ENCODE data around the gene PELI2.
A peak's percentile ranks its signal among the peaks of the same experiment; 100 is the strongest.

Gene PELI2

DNA sequence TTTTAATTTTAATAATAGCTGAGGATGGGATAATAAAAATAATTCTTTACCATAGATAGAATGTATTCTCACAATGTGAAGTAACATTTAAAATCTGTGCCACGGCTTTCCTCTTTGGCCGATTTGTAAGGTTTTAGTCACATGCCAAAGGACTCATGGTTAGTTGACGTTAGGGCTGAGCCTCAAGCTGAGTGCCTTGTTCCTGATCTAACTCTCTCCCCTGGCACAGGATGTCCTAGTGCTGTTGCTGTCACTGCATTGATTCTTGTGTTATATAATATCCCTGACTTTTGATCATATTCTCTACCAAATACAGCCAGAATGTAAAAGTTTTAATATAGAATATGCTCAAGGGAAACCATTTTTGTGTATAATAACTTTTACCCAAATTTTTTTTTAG, 144.3 kb downstream of the PELI2 start:
- ATAC-seq = no peak

DNA sequence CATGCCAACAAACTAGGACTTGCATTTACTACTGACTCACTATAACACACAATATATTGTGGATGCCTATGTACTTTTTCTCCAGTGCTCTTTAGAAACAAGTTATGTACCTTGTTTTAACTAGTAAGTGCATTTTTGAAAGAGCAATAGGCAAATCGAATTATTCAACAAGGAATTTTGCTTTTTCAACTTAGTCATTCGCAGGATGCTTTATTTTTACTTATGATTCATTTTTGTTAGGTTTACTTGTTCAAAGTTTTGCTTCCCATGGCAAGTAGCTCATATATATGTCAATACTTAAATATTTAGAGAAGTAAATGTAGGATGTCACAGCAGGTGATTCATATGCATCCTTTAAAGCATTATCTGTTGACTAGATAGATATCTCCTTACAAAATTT, 149.8 kb downstream of the PELI2 start:
- ATAC-seq = no peak

DNA sequence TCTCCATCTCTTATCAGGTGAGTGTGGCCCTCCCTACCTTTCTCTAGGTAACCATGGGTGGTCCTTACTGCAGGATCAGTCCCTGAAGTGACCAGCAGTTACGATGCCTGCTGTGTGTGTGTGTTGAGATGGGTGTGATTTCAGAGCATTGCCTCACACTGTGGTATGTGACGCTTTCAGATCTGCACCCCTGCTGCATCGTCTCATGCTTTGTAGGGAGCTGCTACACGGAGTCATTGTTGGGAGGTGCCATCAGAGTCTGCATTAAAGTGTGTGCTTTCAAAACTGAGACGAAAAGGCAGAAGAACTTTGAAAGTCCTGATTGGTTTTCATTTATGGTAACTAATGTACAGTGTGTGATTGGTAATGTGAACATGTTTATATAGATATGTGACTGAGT, 150.5 kb downstream of the PELI2 start:
- ATAC-seq = no peak

DNA sequence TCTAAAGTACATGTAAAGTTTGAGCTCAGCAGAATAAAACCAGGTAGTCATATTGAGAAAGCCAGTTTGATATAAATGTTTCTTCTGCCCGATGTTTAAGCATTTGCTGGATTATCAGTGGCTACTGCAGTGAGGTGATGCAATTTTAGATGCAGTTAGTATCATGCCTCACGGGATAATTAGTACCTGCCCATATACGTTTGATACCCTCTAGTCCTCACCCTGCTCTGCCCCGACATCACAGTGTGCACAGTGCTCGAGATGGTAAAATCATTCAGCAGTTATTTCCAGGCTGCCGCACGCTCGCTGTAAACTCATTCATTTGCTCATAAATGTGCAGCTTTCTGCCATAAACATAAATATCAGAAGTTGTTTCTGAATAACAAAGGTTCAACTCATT, 152.7 kb downstream of the PELI2 start:
- no peak for ATAC-seq

DNA sequence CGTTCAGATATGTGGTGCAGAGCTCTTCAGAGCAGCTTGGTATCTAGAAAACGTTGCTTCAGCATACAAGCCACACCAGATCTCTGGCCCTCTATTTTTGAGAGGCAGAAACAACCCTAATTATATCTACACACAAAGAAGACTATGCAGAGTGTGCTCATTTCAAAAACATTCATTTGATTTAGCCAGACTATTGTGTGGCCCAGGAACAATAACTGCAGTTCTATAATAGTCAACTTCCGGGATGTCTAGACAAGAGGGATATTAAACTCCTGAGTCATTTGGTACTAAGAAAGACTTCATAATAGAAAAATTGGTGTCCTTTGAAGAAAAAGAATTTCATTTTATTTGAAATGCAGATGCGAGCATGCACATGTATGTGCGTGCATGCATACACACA, 153.8 kb downstream of the PELI2 start:
- ATAC-seq = no peak

DNA sequence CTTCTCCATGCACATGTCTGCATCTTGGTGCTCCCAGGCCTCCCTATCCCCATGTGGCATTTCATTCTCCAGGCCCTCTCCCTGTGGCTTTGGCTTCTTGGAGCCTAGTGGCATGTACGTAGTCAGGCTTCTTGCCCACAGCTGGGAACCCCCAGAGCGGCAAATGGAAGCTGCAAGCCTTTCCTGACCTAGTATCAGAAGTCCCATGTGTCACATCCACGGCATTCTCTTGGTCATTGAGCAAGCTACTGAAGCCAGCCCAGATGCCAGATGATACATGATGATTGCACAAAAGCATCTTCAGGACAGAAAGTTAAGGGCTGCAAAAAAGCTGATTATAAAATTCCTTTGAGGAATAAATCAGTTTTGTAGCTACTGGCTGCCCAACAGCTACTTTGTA, 154.9 kb downstream of the PELI2 start:
- ATAC-seq = no peak

DNA sequence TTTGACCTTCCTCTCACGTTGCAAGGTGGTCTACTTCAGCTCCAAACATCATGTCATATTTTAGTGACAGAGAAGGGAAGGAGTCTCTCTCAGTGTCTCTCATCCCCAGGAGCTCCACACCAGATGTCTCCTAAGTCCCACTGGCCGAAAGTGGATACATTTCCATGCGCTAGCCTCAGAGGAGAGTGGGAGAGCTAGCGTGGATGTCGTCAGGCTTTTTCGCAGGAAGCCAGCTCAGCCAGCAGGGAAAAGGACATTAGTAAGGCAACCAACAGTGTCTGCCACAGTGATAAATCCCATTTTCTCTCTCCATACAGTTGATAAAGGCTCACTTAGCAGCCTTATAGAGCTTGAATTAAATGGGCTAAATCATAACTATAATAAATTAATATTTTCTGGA, 155.7 kb downstream of the PELI2 start:
- ATAC-seq = no peak

DNA sequence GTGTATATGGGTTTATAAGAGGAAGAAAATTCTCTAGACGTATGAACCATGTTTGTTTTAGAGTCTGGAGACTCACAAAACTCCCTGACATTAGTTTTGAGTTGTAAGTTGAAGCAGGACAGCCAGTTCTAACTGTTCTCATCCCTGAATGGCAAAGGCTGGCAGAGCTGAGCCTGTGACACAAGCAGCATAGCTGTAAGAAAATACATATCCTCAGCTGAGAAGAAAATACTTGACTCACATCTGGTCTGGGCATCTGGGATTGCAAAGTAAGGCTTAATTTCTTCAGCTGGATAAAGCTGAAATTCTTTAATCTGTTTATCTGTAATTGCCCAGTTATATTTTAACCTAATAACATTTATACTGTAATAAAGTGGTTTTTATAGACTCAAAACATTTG, 156.3 kb downstream of the PELI2 start:
- ATAC-seq = no peak

DNA sequence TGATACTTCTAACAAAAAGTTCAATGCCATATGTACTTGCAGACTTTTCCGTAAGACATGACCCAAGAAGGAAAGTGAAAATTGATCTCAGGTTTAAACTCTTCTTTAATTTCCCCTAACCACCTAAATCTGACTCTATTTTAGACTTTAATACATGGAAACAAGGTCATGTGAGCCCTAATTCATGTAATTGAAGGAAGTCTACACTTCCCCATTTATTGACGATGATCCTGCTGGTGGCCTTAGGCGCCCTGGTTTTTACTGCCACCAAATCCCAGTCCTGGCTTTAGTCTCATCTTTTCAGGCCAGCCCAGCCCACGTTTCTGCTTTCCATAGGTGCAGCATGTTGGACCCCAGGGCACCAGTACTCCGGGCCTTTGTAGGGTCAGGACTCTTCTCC, 157.9 kb downstream of the PELI2 start:
- no peak for ATAC-seq

DNA sequence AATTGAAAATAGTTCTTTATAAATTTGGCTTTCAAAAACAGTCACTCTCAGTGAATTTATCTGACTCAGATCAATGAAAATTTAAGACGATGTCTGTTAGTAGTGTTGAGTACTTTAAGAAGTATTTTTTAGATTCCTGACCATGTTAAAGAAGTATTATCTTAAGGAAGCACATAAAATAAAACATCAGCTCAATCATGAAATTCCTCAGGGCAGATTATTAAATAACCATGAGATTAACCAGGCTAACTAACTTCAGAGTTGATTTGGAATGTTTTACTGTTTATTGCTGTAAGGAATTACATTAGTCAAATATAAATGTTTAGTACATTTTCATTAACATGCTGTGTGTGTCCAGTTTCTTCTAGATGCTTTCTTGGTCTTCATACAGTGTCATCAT, 160.2 kb downstream of the PELI2 start:
- ATAC-seq = no peak

DNA sequence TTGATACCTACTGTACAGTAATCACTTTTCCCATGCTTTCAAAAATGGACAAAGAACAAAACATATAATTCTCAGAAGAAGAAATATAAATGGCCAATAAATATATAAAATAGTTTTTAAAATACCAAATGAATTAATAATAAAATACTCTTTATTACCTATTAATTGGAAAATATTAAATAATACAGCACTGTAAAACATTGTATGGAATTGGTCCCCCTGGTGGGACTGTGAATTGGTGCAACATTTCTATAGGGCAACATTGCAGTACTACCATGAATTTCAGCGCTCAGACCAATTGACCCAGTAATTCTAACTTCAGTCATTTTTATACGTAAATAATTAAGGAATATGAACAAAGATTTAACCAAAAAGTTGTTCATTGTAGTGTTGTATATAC, 162.6 kb downstream of the PELI2 start:
- no peak for ATAC-seq

DNA sequence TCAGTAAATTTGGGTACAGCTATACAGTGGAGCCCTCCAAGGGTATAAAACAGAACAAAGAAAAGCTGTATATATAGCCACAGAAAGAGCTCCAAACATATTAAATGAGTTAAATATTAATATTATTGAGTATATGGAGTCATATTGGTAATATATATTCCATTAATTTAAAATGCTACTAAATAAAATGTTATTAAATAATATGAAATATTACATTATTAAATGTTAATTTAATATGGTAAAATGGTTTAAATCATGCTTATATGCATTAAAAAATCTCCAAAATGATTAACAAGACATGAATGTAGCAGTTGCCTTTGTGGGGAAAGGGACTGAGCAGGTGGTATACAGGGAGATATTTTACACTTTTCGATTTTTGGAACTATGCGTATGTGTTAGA, 164.0 kb downstream of the PELI2 start:
- no peak for ATAC-seq

DNA sequence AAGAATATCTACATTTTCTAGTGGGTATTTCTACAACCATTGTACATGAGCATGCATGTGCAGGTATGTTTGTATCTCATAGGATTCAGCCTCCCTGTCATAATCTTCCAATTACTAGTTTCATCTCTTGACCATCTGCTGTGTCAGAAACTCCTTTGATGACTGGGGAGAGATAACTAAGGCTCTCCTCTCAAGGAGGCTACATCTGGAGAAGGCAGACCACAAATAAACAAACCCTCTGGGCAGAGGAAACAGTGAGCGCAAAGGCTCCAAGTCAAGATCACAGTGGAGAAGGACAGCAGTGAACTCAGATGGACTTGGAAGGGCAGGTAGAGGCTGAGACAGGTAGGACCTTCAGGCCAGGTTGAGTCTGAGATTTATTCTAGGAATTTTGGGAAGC, 166.4 kb downstream of the PELI2 start:
- no peak for ATAC-seq

DNA sequence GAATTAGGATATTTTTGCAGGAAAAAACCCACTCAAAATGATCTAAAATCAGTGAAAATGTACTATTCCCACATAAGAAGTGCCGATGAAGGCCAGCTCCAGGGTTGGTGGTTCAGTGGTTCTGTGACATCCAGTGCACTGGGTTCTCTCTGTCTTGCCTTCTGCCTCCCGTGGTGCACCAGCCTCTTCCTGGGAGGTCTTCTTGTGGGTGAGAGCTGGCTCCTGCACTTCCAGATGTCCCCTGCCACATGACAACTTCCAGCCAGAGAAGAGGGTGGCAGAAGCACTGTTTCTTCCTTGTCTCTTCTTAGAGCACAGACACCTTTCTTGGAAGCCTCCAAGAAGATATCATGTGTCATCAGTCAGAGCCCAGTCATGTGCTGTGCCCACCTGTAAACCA, 170.9 kb downstream of the PELI2 start:
- no peak for ATAC-seq

DNA sequence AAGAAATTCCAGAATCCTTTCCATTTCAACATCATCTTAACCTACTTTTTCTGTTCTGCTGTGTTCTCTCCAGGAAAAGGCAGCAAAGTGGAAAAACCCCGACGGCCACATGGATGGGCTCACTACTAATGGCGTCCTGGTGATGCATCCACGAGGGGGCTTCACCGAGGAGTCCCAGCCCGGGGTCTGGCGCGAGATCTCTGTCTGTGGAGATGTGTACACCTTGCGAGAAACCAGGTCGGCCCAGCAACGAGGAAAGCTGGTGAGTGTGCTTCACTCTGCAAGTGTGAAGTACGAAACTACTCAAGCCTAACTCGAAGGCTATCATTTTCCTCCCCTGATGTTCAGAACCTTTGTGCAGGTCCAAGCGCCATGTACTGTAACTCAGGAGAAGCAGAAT, 172.0 kb downstream of the PELI2 start:
- no peak for ATAC-seq

DNA sequence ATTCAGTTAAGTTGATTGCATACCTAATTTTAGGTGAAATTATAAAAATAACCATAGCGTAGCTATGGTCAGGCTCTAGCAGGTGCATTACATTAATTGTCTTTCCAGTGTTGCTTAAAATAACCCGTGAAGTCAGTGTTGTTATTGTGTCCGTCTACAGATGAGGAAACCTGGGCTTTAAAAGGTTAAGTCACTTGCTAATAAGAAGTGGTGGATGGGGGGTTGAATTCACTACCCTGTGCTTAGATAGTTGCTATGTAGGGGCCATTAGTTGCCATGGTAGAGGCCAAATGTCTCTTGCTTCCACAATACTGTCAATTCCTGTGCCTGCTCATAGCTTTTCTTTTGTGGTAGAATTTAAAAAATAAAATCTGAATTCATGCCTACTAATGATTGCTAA, 174.8 kb downstream of the PELI2 start:
- no peak for ATAC-seq

DNA sequence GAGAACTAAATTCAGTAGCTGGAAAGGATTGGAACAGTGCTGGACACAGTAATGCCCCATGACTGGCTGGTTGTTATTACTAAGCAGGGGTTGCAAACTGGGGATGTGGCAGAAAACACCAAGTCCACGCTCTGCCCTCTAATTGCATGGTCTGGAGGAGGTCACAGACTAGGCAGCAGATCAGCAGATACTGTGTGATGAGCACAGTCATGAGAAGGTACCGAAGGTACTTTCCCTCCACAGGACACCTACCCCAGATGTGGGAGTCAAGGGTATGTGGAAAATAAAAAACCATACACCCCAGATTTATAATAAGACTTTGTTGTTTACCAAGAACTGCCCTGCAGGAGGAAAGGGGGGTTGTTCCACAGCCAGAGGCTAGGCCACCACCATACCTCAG, 175.3 kb downstream of the PELI2 start:
- ATAC-seq = peak in 1 of 2 donors; percentile 13

DNA sequence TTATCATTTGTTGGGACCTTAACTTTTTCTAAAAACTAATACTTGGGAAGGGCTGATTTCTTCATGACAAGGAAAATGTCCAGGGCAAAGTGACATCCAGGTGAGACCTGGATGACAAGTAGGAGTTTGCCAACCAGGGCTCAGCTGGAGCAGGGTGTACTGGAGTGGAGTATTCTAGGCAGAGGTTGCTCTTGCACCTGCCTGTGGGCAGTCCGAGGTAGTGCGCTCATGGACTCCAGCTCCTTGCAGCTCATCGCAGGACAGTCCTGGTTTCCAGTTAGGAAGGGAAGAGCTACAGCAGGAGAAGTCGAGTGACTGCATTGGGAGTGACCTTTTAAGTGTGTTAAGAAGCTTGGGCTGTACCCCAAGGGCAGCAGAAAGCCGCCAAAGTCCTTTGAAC, 175.9 kb downstream of the PELI2 start:
- ATAC-seq = no peak

DNA sequence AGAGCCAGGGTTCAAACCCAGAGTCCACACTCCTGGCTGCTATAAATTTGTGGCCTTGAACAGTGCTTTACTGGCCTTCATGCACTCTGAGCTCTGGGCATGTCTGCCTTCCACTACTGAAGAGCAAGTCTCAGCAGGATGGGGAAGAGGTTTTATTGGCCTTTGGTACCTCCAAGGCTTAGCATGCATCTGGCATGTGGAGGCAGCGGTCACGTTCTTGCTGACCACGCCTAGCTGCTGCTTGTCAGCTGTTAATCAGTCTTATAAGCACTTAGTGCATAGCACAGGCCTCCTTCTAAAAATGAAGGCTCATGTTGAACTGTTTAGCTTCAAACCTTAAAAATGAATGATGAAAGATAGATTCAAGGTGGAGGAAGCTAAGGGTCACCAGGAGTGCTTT, 177.5 kb downstream of the PELI2 start:
- ATAC-seq = no peak

DNA sequence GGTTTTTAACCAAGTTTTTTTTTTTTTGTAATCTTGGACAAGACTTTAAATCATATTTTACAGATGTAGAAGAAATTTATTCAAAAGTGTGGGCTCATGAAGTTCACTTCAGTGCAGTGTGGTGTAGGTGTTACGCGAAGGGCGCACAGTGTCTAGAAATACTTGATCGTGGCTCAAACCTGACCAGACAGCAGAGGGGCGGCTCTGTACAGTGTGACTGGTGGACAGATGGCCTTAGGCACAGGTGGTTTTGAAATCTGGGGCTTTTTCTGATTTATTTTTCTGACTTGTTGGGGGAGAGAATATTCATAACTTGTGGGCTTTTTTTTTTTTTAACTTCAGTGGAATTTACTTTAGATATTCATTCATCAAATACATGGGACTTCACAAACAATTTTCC, 179.2 kb downstream of the PELI2 start:
- ATAC-seq = no peak

DNA sequence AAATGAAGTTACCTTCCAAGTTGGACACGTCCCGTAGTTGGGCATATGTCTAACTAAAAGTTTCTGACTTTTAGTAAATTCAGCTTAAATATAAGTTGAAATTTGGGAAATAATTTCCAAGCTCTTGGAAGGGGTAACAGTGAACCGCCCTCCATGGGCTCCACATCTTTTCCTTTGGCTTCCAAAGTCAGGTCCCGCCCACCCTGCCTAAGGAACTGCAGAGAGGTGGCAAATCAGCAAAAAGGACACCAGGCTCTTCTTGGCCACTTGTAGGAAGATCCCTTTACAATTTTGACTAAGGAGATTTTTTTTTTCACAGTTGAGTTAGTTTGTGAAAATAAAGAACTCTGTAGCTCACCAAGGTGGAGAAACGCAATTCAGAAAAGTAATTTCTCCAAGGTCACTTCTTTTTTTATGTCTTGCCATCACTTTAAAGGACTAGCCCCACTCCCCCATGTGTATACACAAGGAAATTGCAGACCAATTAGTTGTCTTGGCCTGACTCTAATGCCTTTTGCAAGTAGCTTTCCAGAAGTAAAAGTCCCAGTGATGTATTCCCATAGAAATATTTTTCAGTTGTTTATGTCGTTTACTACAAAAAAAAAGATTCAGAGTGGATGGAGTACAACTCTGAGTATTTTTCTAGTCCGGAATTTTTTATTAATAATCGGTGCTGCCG, 181.2 kb downstream of the PELI2 start:
- ATAC-seq = no peak

DNA sequence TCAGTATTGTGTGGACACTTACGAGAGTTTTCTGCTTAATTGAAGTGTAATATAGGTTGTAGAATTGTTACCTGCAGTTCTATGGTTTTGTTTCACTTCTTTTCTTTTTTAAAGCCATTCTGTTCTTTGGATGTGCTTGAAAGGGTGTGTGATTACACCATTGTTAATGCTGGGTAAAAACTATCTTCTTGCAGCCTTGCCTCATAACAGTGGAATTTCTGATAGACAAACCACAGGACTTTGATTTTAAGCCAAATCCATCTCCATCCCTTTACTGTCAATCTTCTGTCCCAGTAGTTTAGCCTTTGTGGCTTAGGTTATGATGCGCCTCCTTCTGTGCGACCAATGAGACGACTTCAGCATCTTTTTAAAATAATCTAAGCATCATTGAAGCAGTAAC, 182.3 kb downstream of the PELI2 start:
- no peak for ATAC-seq

DNA sequence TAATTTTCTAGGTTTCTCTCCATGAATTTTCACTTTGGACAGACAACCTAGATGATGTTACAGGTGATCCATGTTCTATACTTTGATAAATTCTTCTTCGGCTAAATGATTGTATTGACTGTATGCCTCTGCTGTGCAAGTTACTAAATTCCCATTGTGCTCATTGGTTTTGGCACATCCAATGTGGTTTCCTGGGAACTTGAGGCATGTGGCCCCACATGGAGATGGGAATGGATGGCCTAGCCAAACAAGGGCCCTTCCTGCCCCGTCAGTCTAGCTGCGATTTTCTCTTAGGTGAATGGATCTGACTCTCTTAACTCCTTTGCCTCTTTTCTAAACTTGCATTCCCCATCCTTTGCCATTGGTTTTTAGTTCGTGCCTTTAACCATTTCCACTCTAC, 186.2 kb downstream of the PELI2 start:
- no peak for ATAC-seq

DNA sequence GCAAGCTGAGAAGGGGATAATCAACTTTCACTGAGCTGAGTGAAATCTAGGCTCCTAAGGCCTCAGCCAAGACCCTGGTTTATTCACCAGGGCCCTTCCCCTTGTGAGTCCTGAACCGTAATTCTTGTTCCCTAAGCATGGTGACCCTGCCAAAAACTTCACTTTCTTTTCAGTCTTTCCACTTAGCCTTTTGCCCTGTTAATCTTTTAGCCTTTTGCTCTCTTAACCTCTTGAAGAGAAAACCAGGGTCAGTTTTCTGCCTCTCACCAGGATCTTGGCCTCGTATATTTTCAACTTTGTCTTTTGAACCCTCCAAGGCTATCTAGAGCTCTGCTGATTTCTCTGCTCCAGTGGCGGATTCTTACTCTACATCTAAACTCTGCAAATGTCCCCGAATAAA, 191.0 kb downstream of the PELI2 start:
- no peak for ATAC-seq

DNA sequence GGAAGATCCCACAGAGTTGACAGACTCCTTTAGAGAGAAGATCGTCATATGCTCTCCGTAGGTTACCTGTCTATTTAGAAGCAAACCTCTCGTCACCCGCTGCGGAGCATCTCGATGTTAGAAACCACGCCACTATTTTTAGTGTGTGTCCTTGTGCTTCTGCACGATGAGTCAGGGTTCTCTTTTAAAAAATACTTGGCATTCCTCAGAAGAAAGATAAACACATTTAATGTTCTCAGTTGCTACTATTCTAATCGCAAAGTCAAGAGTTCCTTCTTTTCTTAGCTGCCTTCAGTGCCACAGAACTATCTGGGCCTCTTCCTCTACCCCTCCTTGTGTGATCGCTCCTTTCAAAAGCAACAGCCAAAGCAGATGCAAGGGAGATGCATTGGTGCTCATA, 192.4 kb downstream of the PELI2 start:
- ATAC-seq = no peak

DNA sequence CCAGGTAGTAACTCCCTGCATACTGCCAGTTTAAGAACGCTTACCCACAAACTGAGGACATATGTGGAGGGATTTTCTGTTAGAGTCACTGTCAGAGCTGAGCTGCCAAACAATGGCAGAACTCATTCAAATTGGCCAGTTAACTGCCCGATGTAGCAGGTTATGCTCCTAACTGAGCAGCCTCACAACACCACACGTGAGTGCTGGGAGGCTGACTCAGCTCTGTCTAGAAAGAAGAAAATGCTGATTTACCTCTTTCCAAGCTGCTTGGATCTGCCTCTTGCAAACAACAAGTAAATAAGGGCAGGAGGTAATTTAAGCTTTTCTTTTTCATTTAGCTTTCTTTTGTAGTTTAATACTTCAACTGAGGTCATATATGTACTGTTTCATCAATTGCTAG, 195.6 kb downstream of the PELI2 start:
- ATAC-seq = no peak
